ENCODE measurements around the gene EGLN1.
"Not testable (repeated sequence)": the region's sequence is repeated elsewhere in the genome, so short reads cannot be mapped to it uniquely, and the experiment has no call there.

EGLN1 gene

GRCh38 chr1:231357187-231357772, 64.8 kb downstream of the EGLN1 start:
- no peak for DNase-seq

GRCh38 chr1:231355171-231355570, 66.9 kb downstream of the EGLN1 start:
- DNase-seq, result no peak

- DNase-seq, result no peak
Measured at GRCh38 chr1:231354330-231355020, 67.6 kb downstream of the EGLN1 start.

- DNase-seq, result no peak
Measured at GRCh38 chr1:231353086-231353485, 69.0 kb downstream of the EGLN1 start.

- DNase-seq, result no peak
Measured at GRCh38 chr1:231351816-231352215, 70.3 kb downstream of the EGLN1 start.

GRCh38 chr1:231348856-231349255, 73.2 kb downstream of the EGLN1 start:
- not testable (repeated sequence) for DNase-seq

GRCh38 chr1:231348442-231348841, 73.6 kb downstream of the EGLN1 start:
- DNase-seq, result no peak

- no peak for DNase-seq
Measured at GRCh38 chr1:231347961-231348360, 74.1 kb downstream of the EGLN1 start.

- no peak for DNase-seq
Measured at GRCh38 chr1:231340328-231341013, 81.6 kb downstream of the EGLN1 start.

- no peak for DNase-seq
Measured at GRCh38 chr1:231338270-231339128, 83.6 kb downstream of the EGLN1 start, which contains the start of gene SPRTN. Gene SPRTN, plus strand, starts transcription at chr1:231338293. Its CDS starts 91 bp downstream, at chr1:231338384.

- DNase-seq, result peak; percentile 98
Measured at GRCh38 chr1:231337472-231338269, 84.4 kb downstream of the EGLN1 start, which contains the start of gene EXOC8. Gene EXOC8, minus strand, starts transcription at chr1:231337852. Its CDS starts 107 bp downstream, at chr1:231337745.

- DNase-seq, result no peak
Measured at GRCh38 chr1:231337043-231337471, 85.0 kb downstream of the EGLN1 start.

GRCh38 chr1:231335663-231336602, 86.2 kb downstream of the EGLN1 start:
- no peak for DNase-seq

- DNase-seq, result no peak
Measured at GRCh38 chr1:231334952-231335351, 87.1 kb downstream of the EGLN1 start.

GRCh38 chr1:231334079-231334666, 87.9 kb downstream of the EGLN1 start:
- DNase-seq, result no peak

- no peak for DNase-seq
Measured at GRCh38 chr1:231332761-231333160, 89.3 kb downstream of the EGLN1 start.

- no peak for DNase-seq
Measured at GRCh38 chr1:231329483-231329882, 92.6 kb downstream of the EGLN1 start.

GRCh38 chr1:231327617-231328016, 94.5 kb downstream of the EGLN1 start:
- DNase-seq, result no peak

GRCh38 chr1:231326248-231326647, 95.8 kb downstream of the EGLN1 start:
- DNase-seq, result no peak

- DNase-seq, result no peak
Measured at GRCh38 chr1:231324660-231325059, 97.4 kb downstream of the EGLN1 start.
